Measurements from ENCODE around the gene SEPTIN6. TPM values are rescaled to one million over a fixed set of nuclear protein-coding genes. Genes with fewer than 3 reads are reported as not detected.
"Not testable (repeated sequence)": the region's sequence is repeated elsewhere in the genome, so short reads cannot be mapped to it uniquely, and the experiment has no call there.

SEPTIN6 gene
- total RNA-seq, 2 donors from 2014 or later, result 110 to 233 TPM

GRCh38 chrX:119673336-119673735 is 19.6 kb downstream of the SEPTIN6 start:
- peaks cover 0 to 7% of the 10 kb centered on the region in 2 donors for H3K36me3 Mint-ChIP-seq
- H3K27ac Mint-ChIP-seq, result peak overlapping the region in 1 of 2 donors; percentile 29
- no peak for DNase-seq (ENCODE audit: low spot score in 2 of 2)

GRCh38 chrX:119672426-119672825 is 20.5 kb downstream of the SEPTIN6 start:
- ATAC-seq (no peak), DNase-seq (ENCODE audit: low spot score in 2 of 2) (no peak)
- H3K27ac Mint-ChIP-seq, result peak overlapping the region in 1 of 2 donors; percentile 22
- peaks cover 0 to 7% of the 10 kb centered on the region in 2 donors for H3K36me3 Mint-ChIP-seq
- H3K9me3 Mint-ChIP-seq, result no peaks in the 10 kb centered on the region

More at GRCh38 chrX:119673336-119673735, 19.6 kb downstream of the SEPTIN6 start:
- H3K9me3 Mint-ChIP-seq, result no peaks in the 10 kb centered on the region
- ATAC-seq, result no peak

- H3K36me3 Mint-ChIP-seq, result peaks cover 0 to 7% of the 10 kb centered on the region in 2 donors
- ATAC-seq (no peak), DNase-seq (ENCODE audit: low spot score in 2 of 2) (no peak)
- peak overlapping the region; percentile 44 to 88 for H3K27ac Mint-ChIP-seq
- no peaks in the 10 kb centered on the region for H3K9me3 Mint-ChIP-seq
Observed at GRCh38 chrX:119669424-119670037, 23.4 kb downstream of the SEPTIN6 start.

- no peak for DNase-seq (ENCODE audit: low spot score in 2 of 2)
- ATAC-seq, result no peak
- Mint-ChIP-seq H3K27ac (peak overlapping the region in 1 of 2 donors; percentile 88), H3K36me3 (peaks cover 6 to 21% of the 10 kb centered on the region in 2 donors), H3K9me3 (no peaks in the 10 kb centered on the region)
Observed at GRCh38 chrX:119667111-119667878, 25.7 kb downstream of the SEPTIN6 start.

- Mint-ChIP-seq H3K36me3 (peaks cover 11 to 24% of the 10 kb centered on the region in 2 donors), H3K27ac (peak overlapping the region in 1 of 2 donors; percentile 65)
- ATAC-seq; DNase-seq (ENCODE audit: low spot score in 2 of 2); H3K9me3 Mint-ChIP-seq: not testable (repeated sequence)
Observed at GRCh38 chrX:119664877-119665276, 28.1 kb downstream of the SEPTIN6 start.

GRCh38 chrX:119661486-119661885 is 31.5 kb downstream of the SEPTIN6 start:
- ATAC-seq (peak in 1 of 2 donors; percentile 52), DNase-seq (ENCODE audit: low spot score in 2 of 2) (no peak)
- H3K9me3 Mint-ChIP-seq, result no peaks in the 10 kb centered on the region
- peaks cover 11 to 27% of the 10 kb centered on the region in 2 donors for H3K36me3 Mint-ChIP-seq
- peak overlapping the region in 1 of 2 donors; percentile 64 for H3K27ac Mint-ChIP-seq

GRCh38 chrX:119659522-119659921 is 33.4 kb downstream of the SEPTIN6 start:
- ATAC-seq, result no peak
- H3K9me3 Mint-ChIP-seq, result no peaks in the 10 kb centered on the region
- no peak for DNase-seq (ENCODE audit: low spot score in 2 of 2)
- peak overlapping the region; percentile 66 to 87 for H3K27ac Mint-ChIP-seq
- H3K36me3 Mint-ChIP-seq, result peaks cover 17 to 33% of the 10 kb centered on the region in 2 donors

GRCh38 chrX:119655125-119655524 is 37.8 kb downstream of the SEPTIN6 start:
- peak overlapping the region; percentile 69 to 95 for H3K27ac Mint-ChIP-seq
- peak; percentile 96 to 99 for ATAC-seq
- peaks cover 5 to 23% of the 10 kb centered on the region in 2 donors for H3K36me3 Mint-ChIP-seq
- no peaks in the 10 kb centered on the region for H3K9me3 Mint-ChIP-seq
- DNase-seq (ENCODE audit: low spot score in 2 of 2), result peak; percentile 58 to 67

GRCh38 chrX:119654112-119654531 is 38.8 kb downstream of the SEPTIN6 start:
- ATAC-seq, result no peak
- Mint-ChIP-seq H3K27ac (peak overlapping the region in 1 of 2 donors; percentile 96), H3K36me3 (peaks cover 5 to 23% of the 10 kb centered on the region in 2 donors)

GRCh38 chrX:119648421-119648775 is 44.6 kb downstream of the SEPTIN6 start:
- ATAC-seq (peak; percentile 1 to 3), DNase-seq (ENCODE audit: low spot score in 2 of 2) (no peak)
- Mint-ChIP-seq H3K36me3 (peaks cover 10 to 20% of the 10 kb centered on the region in 2 donors), H3K9me3 (no peaks in the 10 kb centered on the region), H3K27ac (peak overlapping the region; percentile 91 to 97)

More at GRCh38 chrX:119654112-119654531, 38.8 kb downstream of the SEPTIN6 start:
- H3K9me3 Mint-ChIP-seq, result no peaks in the 10 kb centered on the region
- no peak for DNase-seq (ENCODE audit: low spot score in 2 of 2)

GRCh38 chrX:119647552-119648420 is 45.2 kb downstream of the SEPTIN6 start:
- Mint-ChIP-seq H3K9me3 (no peaks in the 10 kb centered on the region), H3K36me3 (peaks cover 10 to 14% of the 10 kb centered on the region in 2 donors), H3K27ac (peak overlapping the region; percentile 91 to 97)
- peak; percentile 98 for ATAC-seq
- DNase-seq (ENCODE audit: low spot score in 2 of 2), result peak; percentile 60 to 75

- H3K36me3 Mint-ChIP-seq, result peaks cover 10 to 14% of the 10 kb centered on the region in 2 donors
- no peak for ATAC-seq
- peak overlapping the region; percentile 91 to 95 for H3K27ac Mint-ChIP-seq
- DNase-seq (ENCODE audit: low spot score in 2 of 2), result no peak
- H3K9me3 Mint-ChIP-seq, result no peaks in the 10 kb centered on the region
Observed at GRCh38 chrX:119647089-119647488, 45.9 kb downstream of the SEPTIN6 start.

GRCh38 chrX:119646515-119646914 is 46.5 kb downstream of the SEPTIN6 start:
- peaks cover 10 to 14% of the 10 kb centered on the region in 2 donors for H3K36me3 Mint-ChIP-seq
- no peak for DNase-seq (ENCODE audit: low spot score in 2 of 2)
- H3K9me3 Mint-ChIP-seq, result no peaks in the 10 kb centered on the region
- ATAC-seq, result no peak
- peak overlapping the region; percentile 49 to 94 for H3K27ac Mint-ChIP-seq

GRCh38 chrX:119643696-119644095 is 49.3 kb downstream of the SEPTIN6 start:
- DNase-seq (ENCODE audit: low spot score in 2 of 2) (no peak), ATAC-seq (no peak)
- H3K9me3 Mint-ChIP-seq, result no peaks in the 10 kb centered on the region
- no peak overlapping the region for H3K27ac Mint-ChIP-seq
- peaks cover 9 to 20% of the 10 kb centered on the region in 2 donors for H3K36me3 Mint-ChIP-seq

Measured in activated naive CD4-positive, alpha-beta T cell treated with anti-CD3 and anti-CD28 coated beads, Interleukin-2, amount 50 U/mL, for 72 hours (primary cell).